ENCODE results near the gene AGR2.
"Not testable (repeated sequence)": the region's sequence is repeated elsewhere in the genome, so short reads cannot be mapped to it uniquely, and the experiment has no call there.

The AGR2 gene

GRCh38 chr7:16773326-16773725 is 31.5 kb downstream of the AGR2 start:
- DNase-seq, result no peak

GRCh38 chr7:16770657-16771329 is 34.0 kb downstream of the AGR2 start:
- DNase-seq, result no peak

- DNase-seq, result not testable (repeated sequence)
These were observed 34.8 kb downstream of the AGR2 start for GRCh38 chr7:16769994-16770393.

GRCh38 chr7:16765436-16765859 is 39.4 kb downstream of the AGR2 start:
- DNase-seq, result no peak

GRCh38 chr7:16764942-16765341 is 39.9 kb downstream of the AGR2 start:
- DNase-seq, result no peak

GRCh38 chr7:16762177-16762576 is 42.6 kb downstream of the AGR2 start:
- DNase-seq, result no peak

- DNase-seq, result no peak
These were observed 45.0 kb downstream of the AGR2 start for GRCh38 chr7:16759840-16760239.

GRCh38 chr7:16758631-16759611 is 45.9 kb downstream of the AGR2 start:
- no peak for DNase-seq

- DNase-seq, result no peak
These were observed 46.8 kb downstream of the AGR2 start for GRCh38 chr7:16758036-16758435.

- DNase-seq, result no peak
These were observed 49.4 kb downstream of the AGR2 start for GRCh38 chr7:16755397-16755796.

- DNase-seq, result peak; percentile 24
These were observed 49.9 kb downstream of the AGR2 start for GRCh38 chr7:16754856-16755317.

- no peak for DNase-seq
These were observed 50.6 kb downstream of the AGR2 start for GRCh38 chr7:16753932-16754855.

GRCh38 chr7:16753102-16753931 is 51.5 kb downstream of the AGR2 start, which contains the start of gene TSPAN13:
Gene TSPAN13, plus strand, starts transcription at chr7:16753755. Its CDS starts 213 bp downstream, at chr7:16753968.
- peak; percentile 77 for DNase-seq

- no peak for DNase-seq
These were observed 57.7 kb downstream of the AGR2 start for GRCh38 chr7:16747102-16747501.

GRCh38 chr7:16745645-16746044 is 59.2 kb downstream of the AGR2 start:
- no peak for DNase-seq

- DNase-seq, result no peak
These were observed 60.1 kb downstream of the AGR2 start for GRCh38 chr7:16744518-16745250.

- DNase-seq, result no peak
These were observed 61.6 kb downstream of the AGR2 start for GRCh38 chr7:16743236-16743635.

GRCh38 chr7:16742547-16742946 is 62.3 kb downstream of the AGR2 start:
- no peak for DNase-seq
